ENCODE measurements around the gene A4GALT. TPM values are rescaled to one million over a fixed set of nuclear protein-coding genes. Genes with fewer than 3 reads are reported as not detected.

A4GALT gene
- total RNA-seq, 1 experiment from 2014 or later = 3.4 TPM

- H3K14ac ChIP-seq (ENCODE audit: insufficient read depth, low read length) = no peak overlapping the region
- no peak overlapping the region for H3K9ac ChIP-seq (ENCODE audit: extremely low read depth, insufficient read length, low read length)
- no peak for TF ChIP-seq CTCF (conservative IDR thresholded peaks at IDR 0.05)
- H2AFZ ChIP-seq (ENCODE audit: low read length) = no peak overlapping the region
- H3K79me2 ChIP-seq (ENCODE audit: insufficient read depth, low read length) = no peaks in the 10 kb centered on the region; the same call in 1 of the 2 replicates
- H3K23me2 ChIP-seq (ENCODE audit: insufficient read length, low read depth, low read length, poor library complexity, severe bottlenecking) = peaks cover 13% of the 10 kb centered on the region
- H2BK15ac ChIP-seq (ENCODE audit: low read depth, low read length) = no peak overlapping the region
- Mint-ChIP-seq H3K27me3 (ENCODE audit: low read depth) (no peaks in the 10 kb centered on the region; the same call in 1 of the 2 replicates), H3K27ac (peak overlapping the region; percentile 27 to 57 (median 39); a peak in 3 of 7 replicates), H3K36me3 (ENCODE audit: insufficient read depth in 1 of 3, low read depth in 3 of 3) (no peaks in the 10 kb centered on the region), H3K9me3 (no peaks in the 10 kb centered on the region; a peak in 1 of 5 replicates), H3K4me3 (no peak overlapping the region), H3K4me1 (peaks cover 33 to 54% of the 10 kb centered on the region in 2 experiments)
- no peak overlapping the region for H3K18ac ChIP-seq (ENCODE audit: insufficient read length, low read depth, low read length)
- H2BK20ac ChIP-seq (ENCODE audit: low read depth, low read length, poor library complexity, severe bottlenecking) = no peak overlapping the region
- no peak overlapping the region for H2BK120ac ChIP-seq (ENCODE audit: low read depth, low read length, poor library complexity, severe bottlenecking)
- H3K9me3 ChIP-seq (ENCODE audit: control insufficient read depth, low read depth, low read length) = no peaks in the 10 kb centered on the region
- no peak for DNase-seq
- H3K27me3 ChIP-seq (ENCODE audit: insufficient read depth, low read length) = no peaks in the 10 kb centered on the region
- peaks cover 7% of the 10 kb centered on the region; the same call in 1 of the 2 replicates for H3K4me1 ChIP-seq (ENCODE audit: insufficient read depth, low read length)
- no peak overlapping the region for H2BK5ac ChIP-seq (ENCODE audit: insufficient read length, low read length)
- H3K4ac ChIP-seq (ENCODE audit: low read depth, low read length) = no peak overlapping the region
- H4K5ac ChIP-seq (ENCODE audit: insufficient read length, low read depth, low read length) = no peak overlapping the region
- H3K56ac ChIP-seq (ENCODE audit: insufficient read length, low read depth, low read length) = no peak overlapping the region
- WGBS (ENCODE audit: extremely low coverage, insufficient read length, low lambda C conversion rate) = no CpG with 5 or more reads among the region's 13 CpGs
- no peak overlapping the region for H4K8ac ChIP-seq (replicated peaks; ENCODE audit: insufficient read length, low read depth, low read length)
- peaks cover 7% of the 10 kb centered on the region for H3K79me1 ChIP-seq (ENCODE audit: insufficient read depth, low read depth, low read length, poor library complexity, severe bottlenecking)
- no peak overlapping the region for H4K91ac ChIP-seq (ENCODE audit: insufficient read length, low read depth, low read length)
- H3K4me2 ChIP-seq (ENCODE audit: insufficient read depth, insufficient read length, low read length) = no peak overlapping the region
- H3K23ac ChIP-seq (ENCODE audit: insufficient read length, low read depth, low read length) = no peak overlapping the region
- no peak overlapping the region for H2AK5ac ChIP-seq (ENCODE audit: insufficient read length, low read length)
- H3T11ph ChIP-seq (ENCODE audit: low read length) = no peak overlapping the region
- H3K27ac ChIP-seq (ENCODE audit: insufficient read length, low read depth, low read length) = no peak overlapping the region
- no peak overlapping the region for H2BK12ac ChIP-seq (ENCODE audit: insufficient read length, low read depth, low read length)
- no peaks in the 10 kb centered on the region for H4K20me1 ChIP-seq (ENCODE audit: control insufficient read depth, insufficient read depth, insufficient read length)
Observed at GRCh38 chr22:42645938-42646568, 74.6 kb downstream of the A4GALT start.
